ENCODE measurements around the gene REC114. TPM values are rescaled to one million over a fixed set of nuclear protein-coding genes. Genes with fewer than 3 reads are reported as not detected.
A peak's percentile ranks its signal among the peaks of the same experiment; 100 is the strongest.

Gene REC114
- total RNA-seq, 2 experiments from 2014 or later: not detected

DNA sequence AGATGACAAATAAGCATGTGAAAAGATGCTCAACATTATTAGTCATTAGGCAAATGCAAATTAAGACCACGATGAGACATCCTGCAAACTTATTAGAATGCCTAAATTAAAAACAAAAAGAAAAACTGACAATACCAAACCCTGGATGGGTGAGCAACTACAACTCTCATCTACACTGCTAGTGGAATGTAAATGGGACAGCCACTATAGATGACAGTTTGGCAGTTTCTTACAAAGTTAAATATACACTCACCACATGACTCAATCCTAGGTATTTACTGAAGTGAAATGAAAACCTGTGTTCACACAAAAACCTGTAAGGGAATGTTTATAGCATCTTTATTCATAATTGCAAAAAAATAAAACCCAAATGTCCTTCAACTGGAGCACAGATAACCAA lies 115.6 kb downstream of the REC114 start:
- H3K27me3 Mint-ChIP-seq: no peaks in the 10 kb centered on the region
- H3K9me3 Mint-ChIP-seq (ENCODE audit: low read depth): no peaks in the 10 kb centered on the region
- H3K36me3 Mint-ChIP-seq: peaks cover 23% of the 10 kb centered on the region
- no peak overlapping the region for H3K4me3 Mint-ChIP-seq
- no peak overlapping the region for H3K27ac Mint-ChIP-seq
- ATAC-seq: no peak
- CTCF ChIA-PET: interaction anchor here (1.0 to 5.6 kb wide), 4 partner anchors 11 to 147 kb away, joined by 3 to 117 read pairs (median 40); partner anchors contain the start of gene NPTN
- DNase-seq: no peak
- H3K4me1 Mint-ChIP-seq: peaks cover 9% of the 10 kb centered on the region

- no peak overlapping the region for H3K27ac Mint-ChIP-seq
- CTCF ChIA-PET: interaction anchor here (0.7 to 5.6 kb wide), 15 partner anchors 9 to 319 kb away, joined by 3 to 117 read pairs (median 5); partner anchors contain the start of gene NPTN
These were observed 117.6 kb downstream of the REC114 start for GRCh38 chr15:73560501-73561117.

GRCh38 chr15:73564255-73564654 lies 121.3 kb downstream of the REC114 start:
- DNase-seq (no peak), ATAC-seq (peak; percentile 30)
- Mint-ChIP-seq H3K4me3 (no peak overlapping the region), H3K4me1 (peaks cover 45% of the 10 kb centered on the region), H3K9me3 (ENCODE audit: low read depth) (no peaks in the 10 kb centered on the region), H3K27ac (no peak overlapping the region), H3K27me3 (no peaks in the 10 kb centered on the region), H3K36me3 (peaks cover 25% of the 10 kb centered on the region)
- CTCF ChIA-PET: interaction anchor here (0.5 to 5.6 kb wide), 2 partner anchors 72 to 292 kb away, joined by 3 to 117 read pairs; partner anchors contain the start of gene NPTN

More at GRCh38 chr15:73560501-73561117, 117.6 kb downstream of the REC114 start:
- Mint-ChIP-seq H3K4me1 (peaks cover 23% of the 10 kb centered on the region), H3K4me3 (no peak overlapping the region), H3K36me3 (peaks cover 27% of the 10 kb centered on the region), H3K27me3 (no peaks in the 10 kb centered on the region), H3K9me3 (ENCODE audit: low read depth) (no peaks in the 10 kb centered on the region)
- ATAC-seq (peak; percentile 70), DNase-seq (no peak)

GRCh38 chr15:73567020-73567419 lies 124.1 kb downstream of the REC114 start:
- no peak for ATAC-seq
- H3K36me3 Mint-ChIP-seq: peaks cover 41% of the 10 kb centered on the region
- H3K4me1 Mint-ChIP-seq: peaks cover 67% of the 10 kb centered on the region
- CTCF ChIA-PET: interaction anchor here (1.2 to 2.8 kb wide), 3 partner anchors 9 to 138 kb away, joined by 3 to 12 read pairs (median 7); no protein-coding TSS in a partner anchor
- H3K9me3 Mint-ChIP-seq (ENCODE audit: low read depth): no peaks in the 10 kb centered on the region
- no peak overlapping the region for H3K27ac Mint-ChIP-seq
- no peak for DNase-seq
- no peak overlapping the region for H3K4me3 Mint-ChIP-seq
- H3K27me3 Mint-ChIP-seq: no peaks in the 10 kb centered on the region

DNA sequence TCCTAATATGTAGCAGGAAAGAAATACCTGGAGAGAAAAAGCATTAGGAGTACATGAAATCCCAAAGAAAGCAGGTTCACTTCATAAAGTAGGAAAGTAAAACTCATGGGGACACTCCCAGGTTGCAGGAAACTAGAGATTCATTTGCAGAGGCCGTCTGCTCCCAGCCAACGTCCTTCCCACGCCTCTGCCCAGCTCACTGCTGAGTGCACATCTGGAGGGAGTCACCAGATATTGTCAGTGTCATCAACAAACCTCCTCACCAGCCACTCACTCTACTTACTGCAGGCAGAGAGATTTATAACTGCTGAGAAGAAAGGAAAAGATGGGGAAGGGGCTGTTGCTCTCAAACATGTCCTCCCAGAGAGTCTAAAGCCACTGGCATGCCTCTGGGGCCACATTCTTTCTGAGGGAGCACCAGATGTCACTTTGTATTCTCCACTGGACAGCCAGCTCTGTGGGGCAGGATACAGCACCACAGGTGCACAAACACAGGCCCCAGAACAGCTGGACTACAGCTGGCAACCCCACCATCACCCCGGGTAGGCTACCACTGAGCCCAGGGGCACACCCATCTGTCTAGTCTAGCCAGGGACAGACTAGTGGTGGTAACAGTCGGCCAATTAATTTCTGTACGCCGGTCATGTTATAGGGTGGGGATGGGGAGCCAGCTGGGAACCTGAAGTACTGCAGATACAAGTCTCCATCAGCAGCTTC lies 125.8 kb downstream of the REC114 start:
- Mint-ChIP-seq H3K36me3 (peaks cover 36% of the 10 kb centered on the region), H3K27me3 (no peaks in the 10 kb centered on the region), H3K27ac (peak overlapping the region; percentile 27), H3K4me3 (peak overlapping the region; percentile 27), H3K9me3 (ENCODE audit: low read depth) (no peaks in the 10 kb centered on the region), H3K4me1 (peaks cover 70% of the 10 kb centered on the region)
- ATAC-seq (no peak), DNase-seq (no peak)
- CTCF ChIA-PET: interaction anchor here (0.6 to 4.7 kb wide), 11 partner anchors 8 to 442 kb away, joined by 3 to 39 read pairs (median 5); no protein-coding TSS in a partner anchor

DNA sequence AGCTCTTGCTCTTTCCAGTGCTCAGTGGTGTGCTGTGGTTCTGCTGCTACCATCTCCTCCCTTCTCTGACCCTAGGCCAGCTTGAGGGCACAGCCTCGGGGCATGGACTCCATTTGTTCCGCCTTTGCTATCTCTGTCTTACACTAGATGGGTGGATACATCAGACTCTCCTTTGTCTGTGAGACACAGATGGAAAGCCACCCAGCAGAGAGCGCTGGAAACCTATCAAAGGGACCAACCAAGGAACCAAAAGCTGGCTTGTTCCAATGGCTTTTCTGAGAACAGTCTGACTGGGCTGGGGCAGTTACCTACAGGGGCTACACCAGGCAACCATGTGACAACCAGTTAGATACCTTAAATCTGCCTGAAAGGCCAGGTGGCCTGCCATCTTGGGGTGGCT lies 126.4 kb downstream of the REC114 start:
- Mint-ChIP-seq H3K27me3 (no peaks in the 10 kb centered on the region), H3K36me3 (peaks cover 39% of the 10 kb centered on the region), H3K4me3 (peak overlapping the region; percentile 10), H3K4me1 (peaks cover 70% of the 10 kb centered on the region), H3K27ac (peak overlapping the region; percentile 7), H3K9me3 (ENCODE audit: low read depth) (no peaks in the 10 kb centered on the region)
- ATAC-seq (peak; percentile 34), DNase-seq (no peak)
- CTCF ChIA-PET: interaction anchor here (0.6 to 4.7 kb wide), 13 partner anchors 8 to 443 kb away, joined by 3 to 39 read pairs (median 4); no protein-coding TSS in a partner anchor

DNA sequence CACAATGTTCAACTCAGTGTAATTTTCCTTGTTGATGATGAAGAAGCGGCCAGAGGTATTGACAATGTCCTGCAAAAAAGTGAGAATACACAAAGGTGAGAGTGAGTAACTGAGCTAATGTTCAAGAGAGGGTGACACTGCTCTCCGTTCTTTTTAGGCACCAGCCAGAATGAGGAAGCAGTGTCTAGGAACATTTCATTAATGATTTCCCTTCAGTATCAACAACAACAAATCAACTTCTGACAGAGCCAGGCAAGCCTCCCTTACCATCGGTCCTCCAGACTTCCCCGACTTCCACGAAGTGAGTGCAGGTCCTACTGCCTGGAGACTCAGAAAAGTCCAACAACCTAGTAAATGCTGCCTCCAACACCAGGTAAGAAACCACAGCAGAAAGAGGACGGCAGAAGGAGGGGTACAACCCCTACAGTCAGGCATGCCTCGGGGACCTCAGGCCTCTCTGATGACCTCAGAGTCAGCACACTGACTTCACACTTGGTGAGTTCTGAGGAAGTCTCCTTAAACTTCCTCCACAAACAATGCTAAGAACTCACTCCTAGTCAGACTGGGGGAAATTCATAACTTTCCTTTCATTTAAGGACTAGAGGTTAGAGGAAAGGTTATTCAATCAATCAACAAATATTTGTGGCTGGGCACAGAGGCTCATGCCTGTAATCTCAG lies 127.5 kb downstream of the REC114 start:
- DNase-seq: peak; percentile 52
- Mint-ChIP-seq H3K27ac (peak overlapping the region; percentile 59), H3K9me3 (ENCODE audit: low read depth) (no peaks in the 10 kb centered on the region), H3K27me3 (no peaks in the 10 kb centered on the region), H3K4me3 (peak overlapping the region; percentile 12), H3K36me3 (peaks cover 39% of the 10 kb centered on the region), H3K4me1 (peaks cover 62% of the 10 kb centered on the region)
- peak; percentile 60 for ATAC-seq
- CTCF ChIA-PET: interaction anchor here (1.1 to 4.7 kb wide), 7 partner anchors 9 to 130 kb away, joined by 3 to 39 read pairs (median 6); no protein-coding TSS in a partner anchor

DNA sequence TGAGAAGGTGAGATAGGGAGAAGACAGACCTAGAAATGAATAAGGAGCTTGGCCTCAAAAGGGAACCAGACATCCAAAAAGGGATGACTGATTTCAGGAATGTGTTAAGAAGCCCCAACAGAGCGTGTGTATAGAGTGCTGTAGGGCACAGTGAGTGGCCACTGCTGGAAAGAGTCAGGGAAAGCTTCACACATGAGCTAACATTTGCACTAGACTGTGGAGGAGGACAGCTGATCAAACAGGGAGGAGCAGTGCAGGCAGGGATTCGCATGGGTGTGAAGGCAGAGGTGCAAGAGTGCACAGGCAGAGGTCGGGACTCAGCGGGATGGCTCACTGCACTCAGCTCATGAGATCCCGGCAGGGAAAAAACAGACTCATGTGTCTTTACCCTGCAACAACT lies 128.4 kb downstream of the REC114 start:
- CTCF ChIA-PET: interaction anchor here (1.6 to 4.7 kb wide), 3 partner anchors 10 to 129 kb away, joined by 6 to 39 read pairs (median 18); no protein-coding TSS in a partner anchor
- ATAC-seq: peak; percentile 43
- Mint-ChIP-seq H3K36me3 (peaks cover 44% of the 10 kb centered on the region), H3K27me3 (no peaks in the 10 kb centered on the region), H3K4me1 (peaks cover 64% of the 10 kb centered on the region), H3K9me3 (ENCODE audit: low read depth) (no peaks in the 10 kb centered on the region), H3K4me3 (no peak overlapping the region), H3K27ac (peak overlapping the region; percentile 39)
- no peak for DNase-seq

DNA sequence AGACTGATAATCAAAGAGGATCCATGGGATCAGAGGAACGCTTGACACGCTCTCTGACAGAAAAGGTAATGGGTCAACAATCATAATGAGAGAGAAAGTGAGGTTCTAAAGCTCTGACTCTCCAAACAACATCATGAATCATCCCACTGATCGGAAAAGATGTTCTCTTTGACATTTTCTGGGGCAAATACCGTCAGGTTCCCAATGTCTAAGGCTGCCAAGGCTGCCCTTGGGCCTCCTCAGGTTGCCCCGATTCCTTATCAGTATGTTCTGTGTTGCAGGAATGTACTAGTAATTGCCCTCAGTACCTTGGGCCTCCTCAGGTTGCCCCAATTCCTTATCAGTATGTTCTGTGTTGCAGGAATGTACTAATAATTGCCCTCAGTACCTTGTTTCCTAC lies 129.3 kb downstream of the REC114 start:
- H3K27ac Mint-ChIP-seq: no peak overlapping the region
- no peaks in the 10 kb centered on the region for H3K9me3 Mint-ChIP-seq (ENCODE audit: low read depth)
- ATAC-seq (no peak), DNase-seq (no peak)
- peaks cover 64% of the 10 kb centered on the region for H3K4me1 Mint-ChIP-seq
- H3K4me3 Mint-ChIP-seq: no peak overlapping the region
- H3K27me3 Mint-ChIP-seq: no peaks in the 10 kb centered on the region
- CTCF ChIA-PET: interaction anchor here (1.6 to 4.7 kb wide), 3 partner anchors 11 to 128 kb away, joined by 6 to 39 read pairs (median 18); no protein-coding TSS in a partner anchor
- H3K36me3 Mint-ChIP-seq: peaks cover 44% of the 10 kb centered on the region

GRCh38 chr15:73573037-73573436 lies 130.1 kb downstream of the REC114 start:
- no peak for DNase-seq
- no peaks in the 10 kb centered on the region for H3K9me3 Mint-ChIP-seq (ENCODE audit: low read depth)
- H3K27me3 Mint-ChIP-seq: no peaks in the 10 kb centered on the region
- H3K4me3 Mint-ChIP-seq: no peak overlapping the region
- no peak overlapping the region for H3K27ac Mint-ChIP-seq
- CTCF ChIA-PET: interaction anchor here (4.7 kb wide), 1 partner anchor 63 kb away, joined by 39 read pairs; no protein-coding TSS in a partner anchor
- peaks cover 39% of the 10 kb centered on the region for H3K36me3 Mint-ChIP-seq
- no peak for ATAC-seq
- peaks cover 66% of the 10 kb centered on the region for H3K4me1 Mint-ChIP-seq

DNA sequence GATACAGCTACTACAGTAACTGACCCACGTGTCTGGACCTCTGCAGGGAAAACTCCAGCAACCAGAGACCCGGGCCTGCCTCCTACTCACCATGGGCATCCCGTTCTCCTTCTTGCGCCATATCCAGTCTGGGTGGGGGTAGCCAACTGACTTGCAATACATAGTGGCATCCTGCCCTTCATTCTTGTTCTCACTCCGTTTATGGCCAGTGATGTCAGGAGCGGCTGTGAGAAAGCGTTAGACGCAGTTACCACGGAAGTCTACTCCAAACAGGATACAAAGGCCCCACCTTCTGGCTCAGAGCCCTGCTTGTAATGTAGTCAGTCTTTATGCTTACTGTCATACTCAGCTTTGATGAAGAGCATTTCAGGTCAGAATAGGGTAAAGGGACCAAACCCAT lies 130.6 kb downstream of the REC114 start:
- H3K36me3 Mint-ChIP-seq: peaks cover 43% of the 10 kb centered on the region
- CTCF ChIA-PET: no interaction called here
- no peak overlapping the region for H3K27ac Mint-ChIP-seq

GRCh38 chr15:73575636-73576247 lies 132.8 kb downstream of the REC114 start:
- peaks cover 54% of the 10 kb centered on the region for H3K4me1 Mint-ChIP-seq
- peak; percentile 33 for ATAC-seq

More for the DNA sequence above, 130.6 kb downstream of the REC114 start:
- H3K4me3 Mint-ChIP-seq: no peak overlapping the region
- ATAC-seq: no peak
- peaks cover 68% of the 10 kb centered on the region for H3K4me1 Mint-ChIP-seq
- DNase-seq: no peak
- no peaks in the 10 kb centered on the region for H3K9me3 Mint-ChIP-seq (ENCODE audit: low read depth)
- H3K27me3 Mint-ChIP-seq: no peaks in the 10 kb centered on the region

More at GRCh38 chr15:73575636-73576247, 132.8 kb downstream of the REC114 start:
- H3K27me3 Mint-ChIP-seq: no peaks in the 10 kb centered on the region
- peaks cover 30% of the 10 kb centered on the region for H3K36me3 Mint-ChIP-seq
- DNase-seq: no peak
- no peak overlapping the region for H3K4me3 Mint-ChIP-seq
- no peaks in the 10 kb centered on the region for H3K9me3 Mint-ChIP-seq (ENCODE audit: low read depth)
- CTCF ChIA-PET: interaction anchor here (1.3 kb wide), 1 partner anchor 11 kb away, joined by 3 read pairs; no protein-coding TSS in a partner anchor
- H3K27ac Mint-ChIP-seq: peak overlapping the region; percentile 61
